Endothelial cell of umbilical vein (primary cell): ENCODE data around the gene TERT.
"Not testable (repeated sequence)": the region's sequence is repeated elsewhere in the genome, so short reads cannot be mapped to it uniquely, and the experiment has no call there.

Experiments
- TF ChIP-seq, protein P1 (sequence below), 2 donors: IDR thresholded peaks; 1 replicate in 1 of 2; 2 replicates in 1 of 2; pipeline ENCODE4 v1.5.1; 2011; ENCODE audit warnings: low read length in 2 of 2, mild to moderate bottlenecking in 2 of 2, moderate library complexity in 2 of 2, control low read depth in 1 of 2, inconsistent platforms in 1 of 2, low read depth in 1 of 2; ENCODE audit not compliant: insufficient read depth in 1 of 2; ENCODE audit errors: extremely low read depth in 1 of 2
- TF ChIP-seq, protein P2 (sequence below): IDR thresholded peaks from 2 replicates; pipeline ENCODE4 v1.6.1; 2011; ENCODE audit not compliant: insufficient read depth, insufficient read length

DNA sequence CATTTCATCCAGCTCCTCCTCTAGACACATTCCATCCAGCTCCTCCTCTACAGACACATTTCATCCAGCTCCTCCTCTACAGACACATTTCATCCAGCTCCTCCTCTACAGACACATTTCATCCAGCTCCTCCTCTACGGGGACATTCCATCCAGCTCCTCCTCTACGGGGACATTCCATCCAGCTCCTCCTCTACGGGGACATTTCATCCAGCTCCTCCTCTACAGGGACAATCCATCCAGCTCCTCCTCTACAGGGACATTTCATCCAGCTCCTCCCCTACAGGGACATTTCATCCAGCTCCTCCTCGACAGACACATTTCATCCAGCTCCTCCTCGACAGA is 31.6 kb upstream of the TERT start:
- TF ChIP-seq, protein P1, sequence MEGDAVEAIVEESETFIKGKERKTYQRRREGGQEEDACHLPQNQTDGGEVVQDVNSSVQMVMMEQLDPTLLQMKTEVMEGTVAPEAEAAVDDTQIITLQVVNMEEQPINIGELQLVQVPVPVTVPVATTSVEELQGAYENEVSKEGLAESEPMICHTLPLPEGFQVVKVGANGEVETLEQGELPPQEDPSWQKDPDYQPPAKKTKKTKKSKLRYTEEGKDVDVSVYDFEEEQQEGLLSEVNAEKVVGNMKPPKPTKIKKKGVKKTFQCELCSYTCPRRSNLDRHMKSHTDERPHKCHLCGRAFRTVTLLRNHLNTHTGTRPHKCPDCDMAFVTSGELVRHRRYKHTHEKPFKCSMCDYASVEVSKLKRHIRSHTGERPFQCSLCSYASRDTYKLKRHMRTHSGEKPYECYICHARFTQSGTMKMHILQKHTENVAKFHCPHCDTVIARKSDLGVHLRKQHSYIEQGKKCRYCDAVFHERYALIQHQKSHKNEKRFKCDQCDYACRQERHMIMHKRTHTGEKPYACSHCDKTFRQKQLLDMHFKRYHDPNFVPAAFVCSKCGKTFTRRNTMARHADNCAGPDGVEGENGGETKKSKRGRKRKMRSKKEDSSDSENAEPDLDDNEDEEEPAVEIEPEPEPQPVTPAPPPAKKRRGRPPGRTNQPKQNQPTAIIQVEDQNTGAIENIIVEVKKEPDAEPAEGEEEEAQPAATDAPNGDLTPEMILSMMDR (IDR thresholded peaks at IDR 0.05; ENCODE audit: extremely low read depth in 1 of 2, insufficient read depth in 1 of 2, low read depth in 1 of 2, low read length in 2 of 2), result not testable (repeated sequence)
- TF ChIP-seq, protein P2, sequence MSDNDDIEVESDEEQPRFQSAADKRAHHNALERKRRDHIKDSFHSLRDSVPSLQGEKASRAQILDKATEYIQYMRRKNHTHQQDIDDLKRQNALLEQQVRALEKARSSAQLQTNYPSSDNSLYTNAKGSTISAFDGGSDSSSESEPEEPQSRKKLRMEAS, result not testable (repeated sequence)
